Measurements from ENCODE around the gene PTPN21.

GRCh38 chr14:88426271-88426670, 128.5 kb downstream of the PTPN21 start:
- TF ChIP-seq CTCF (IDR thresholded peaks at IDR 0.05) (no peak), EZH2 (IDR thresholded peaks at IDR 0.05) (no peak), EZH2phosphoT487 (IDR thresholded peaks at IDR 0.05) (no peak)

Measured in neural progenitor cell (in vitro differentiated cells).